NCI-H345 treated with DMSO at 0.1 percent for 48 hours (cell line): ENCODE measurements around the gene FBXL15.
A peak's percentile ranks its signal among the peaks of the same experiment; 100 is the strongest.

Experiments used
- DNase-seq: peaks from one replicate; lab custom pipeline; 2025; ENCODE audit not compliant: unreplicated experiment; lab: John Stamatoyannopoulos, UW

Gene FBXL15, protein sequence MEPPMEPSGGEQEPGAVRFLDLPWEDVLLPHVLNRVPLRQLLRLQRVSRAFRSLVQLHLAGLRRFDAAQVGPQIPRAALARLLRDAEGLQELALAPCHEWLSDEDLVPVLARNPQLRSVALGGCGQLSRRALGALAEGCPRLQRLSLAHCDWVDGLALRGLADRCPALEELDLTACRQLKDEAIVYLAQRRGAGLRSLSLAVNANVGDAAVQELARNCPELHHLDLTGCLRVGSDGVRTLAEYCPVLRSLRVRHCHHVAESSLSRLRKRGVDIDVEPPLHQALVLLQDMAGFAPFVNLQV

GRCh38 chr10:102420714-102421506 lies at the start of gene FBXL15:
TSS of gene FBXL15 (plus strand) at chr10:102420836. CDS start at chr10:102421130, 294 bp downstream.
- DNase-seq: peak; percentile 83

DNA sequence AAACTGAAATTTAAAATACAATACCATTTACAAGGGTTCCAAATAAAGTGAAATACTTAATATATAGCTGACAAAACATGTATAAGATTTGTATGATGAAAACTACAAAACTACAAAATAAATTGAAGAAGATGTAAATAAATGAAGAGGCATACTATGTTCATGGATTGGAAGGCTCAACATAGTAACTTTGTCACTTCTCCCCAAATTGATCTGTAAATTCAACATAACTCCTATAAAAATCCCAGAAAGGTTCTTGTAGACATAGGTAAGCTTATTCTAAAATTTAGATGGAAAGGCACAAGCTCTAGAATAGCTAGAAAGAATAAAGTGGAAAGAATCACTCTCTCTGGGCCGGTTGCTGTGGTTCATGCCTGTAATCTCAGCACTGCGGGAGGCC lies 49.3 kb upstream of the FBXL15 start:
- DNase-seq: no peak

DNA sequence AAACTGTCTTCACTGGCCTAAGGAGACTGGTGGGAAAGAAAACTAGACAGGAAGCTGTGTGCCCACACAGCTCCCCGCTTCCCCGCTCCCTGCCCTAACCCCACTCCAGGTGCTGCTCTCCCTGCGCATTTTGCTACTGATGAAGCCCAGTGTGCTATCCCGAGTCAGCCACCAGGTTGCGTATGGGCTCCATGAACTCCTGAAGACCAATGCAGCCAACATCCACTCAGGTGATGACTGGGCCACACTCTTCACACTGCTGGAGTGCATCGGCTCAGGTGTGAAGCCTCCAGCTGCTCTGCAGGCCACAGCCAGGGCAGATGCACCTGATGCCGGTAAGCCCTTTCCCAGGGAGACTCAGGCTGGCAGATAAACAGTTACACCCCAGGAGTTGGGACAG lies 45.4 kb upstream of the FBXL15 start:
- no peak for DNase-seq

GRCh38 chr10:102375867-102376266 lies 44.8 kb upstream of the FBXL15 start:
- no peak for DNase-seq

GRCh38 chr10:102376901-102377300 lies 43.7 kb upstream of the FBXL15 start:
- DNase-seq: no peak

- no peak for DNase-seq
Measured at GRCh38 chr10:102379383-102379782, 41.3 kb upstream of the FBXL15 start.

- no peak for DNase-seq
Measured at GRCh38 chr10:102381983-102382382, 38.7 kb upstream of the FBXL15 start.

DNA sequence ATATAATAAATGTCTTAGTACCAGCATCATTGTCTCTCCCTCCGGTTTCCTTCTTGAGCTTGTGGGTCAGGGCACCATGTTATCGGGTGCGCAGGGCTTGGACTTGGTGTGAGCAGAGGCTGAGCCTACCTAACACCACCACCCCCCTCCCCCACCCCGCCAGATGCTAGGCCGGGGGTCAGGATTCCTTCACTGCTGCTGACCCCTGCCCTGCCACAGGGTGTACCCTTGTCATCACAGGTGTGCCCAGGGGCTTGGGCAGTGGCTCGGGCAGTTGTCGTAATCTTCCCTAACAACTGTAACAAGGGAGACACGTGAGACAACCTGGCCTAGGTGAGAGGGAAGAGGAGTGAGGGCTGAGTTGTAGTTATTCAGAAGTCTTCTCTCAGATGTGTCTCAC lies 37.8 kb upstream of the FBXL15 start:
- DNase-seq: no peak

DNA sequence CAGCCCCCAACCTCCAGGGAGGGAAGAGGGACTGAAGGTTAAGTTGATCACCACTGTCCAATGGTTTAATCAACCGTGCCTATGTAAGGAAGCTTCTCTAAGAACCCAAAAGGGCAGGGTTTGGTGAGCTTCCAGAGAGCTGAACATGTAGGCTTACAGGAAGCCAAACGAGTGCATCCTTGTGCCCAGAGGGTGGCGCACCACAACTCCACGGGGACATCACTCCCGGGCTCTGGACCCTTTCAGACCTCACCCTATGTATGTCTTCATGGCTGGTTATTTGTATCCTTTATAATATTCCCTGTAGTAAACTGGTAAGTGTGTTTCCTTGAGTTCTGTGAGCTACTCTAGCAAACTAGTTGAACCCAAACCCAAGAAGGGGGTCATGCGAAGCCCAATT lies 36.6 kb upstream of the FBXL15 start:
- DNase-seq: no peak

DNA sequence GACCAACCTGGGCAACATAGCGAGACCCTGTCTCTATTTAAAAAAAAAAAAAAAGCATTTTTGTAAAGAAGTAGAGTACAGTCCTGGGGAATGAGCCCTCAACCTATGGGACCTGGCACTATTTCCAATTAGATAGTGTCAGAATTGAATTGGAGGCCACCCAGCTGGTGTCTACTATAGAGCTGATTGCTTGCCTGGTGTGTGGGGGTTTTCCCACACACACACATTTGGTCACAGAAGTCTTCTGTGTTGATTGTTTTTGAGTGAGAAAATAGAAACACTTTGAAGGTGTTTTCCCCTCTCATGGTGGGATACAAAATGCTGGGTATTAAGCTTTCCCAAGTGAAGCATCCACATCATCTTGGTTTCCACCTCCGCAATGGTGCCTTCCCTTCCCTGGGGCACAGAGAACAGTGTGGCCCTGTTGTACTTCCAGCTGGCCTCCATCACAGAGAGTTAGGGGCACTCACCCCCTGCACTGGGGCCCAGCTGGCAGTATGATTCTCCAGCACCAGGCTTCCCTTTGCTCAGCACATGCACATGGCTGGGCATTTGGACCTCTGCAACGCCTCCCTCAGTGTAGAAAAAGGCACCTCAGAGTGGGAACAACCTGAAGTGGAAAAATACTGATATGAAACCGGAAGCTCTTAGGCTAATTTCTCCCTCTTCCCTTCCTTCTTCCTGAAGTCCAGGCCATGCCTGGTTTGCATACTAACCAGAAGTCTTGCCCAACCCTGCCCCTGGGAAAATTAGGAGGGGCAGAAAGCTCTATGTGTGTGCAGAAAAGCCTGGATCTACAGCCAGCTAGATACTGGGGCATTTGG lies 35.8 kb upstream of the FBXL15 start:
- no peak for DNase-seq

- DNase-seq: no peak
Measured at GRCh38 chr10:102389894-102390293, 30.7 kb upstream of the FBXL15 start.

DNA sequence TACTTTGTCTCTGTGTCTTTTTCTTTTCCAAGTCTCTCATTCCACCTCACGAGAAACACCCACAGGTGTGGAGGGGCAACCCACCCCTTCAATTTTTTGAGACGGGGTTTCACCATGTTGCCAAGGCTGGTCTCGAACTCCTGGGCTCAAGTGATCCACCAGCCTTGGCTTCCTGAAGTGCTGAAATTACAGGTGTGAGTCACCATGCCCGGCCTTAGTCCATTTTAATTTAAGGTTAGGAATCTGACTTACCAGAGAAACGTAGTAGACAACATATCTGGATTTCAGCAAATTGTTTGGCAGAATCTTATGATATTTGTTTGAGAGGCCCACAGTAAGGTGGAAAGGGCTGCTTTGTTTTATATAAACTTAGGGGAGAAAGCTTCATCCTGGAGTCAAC lies 28.3 kb upstream of the FBXL15 start:
- no peak for DNase-seq

DNA sequence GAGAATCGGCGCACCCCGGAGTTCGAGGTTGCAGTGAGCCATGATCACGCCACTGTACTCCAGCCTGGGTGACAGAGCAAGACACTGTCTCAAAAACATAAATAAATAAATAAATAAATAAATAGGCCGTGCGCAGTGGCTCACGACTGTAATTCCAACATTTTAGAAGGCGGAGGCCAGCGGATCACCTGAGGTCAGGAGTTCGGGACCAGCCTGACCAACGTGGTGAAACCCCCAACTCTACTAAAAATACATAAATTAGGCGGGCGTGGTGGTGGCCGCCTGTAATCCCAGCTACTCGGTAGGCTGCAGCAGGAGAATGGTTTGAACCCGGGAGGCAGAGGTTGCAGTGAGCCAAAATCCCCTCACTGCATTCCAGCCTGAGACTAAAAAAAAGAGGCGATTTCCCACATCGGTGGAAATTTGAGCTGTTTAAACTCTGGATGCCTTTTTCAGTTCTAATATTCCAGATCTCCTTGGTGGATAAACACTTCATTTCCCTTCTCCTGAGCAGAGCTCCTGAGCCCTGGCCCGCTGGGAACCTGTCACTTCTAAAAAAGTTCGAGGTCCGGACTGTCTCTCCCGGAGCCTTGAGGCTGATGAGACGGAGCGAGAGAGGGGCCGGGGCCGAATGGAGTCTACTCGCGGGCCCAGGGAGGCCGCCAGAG lies 27.1 kb upstream of the FBXL15 start:
- no peak for DNase-seq

DNA sequence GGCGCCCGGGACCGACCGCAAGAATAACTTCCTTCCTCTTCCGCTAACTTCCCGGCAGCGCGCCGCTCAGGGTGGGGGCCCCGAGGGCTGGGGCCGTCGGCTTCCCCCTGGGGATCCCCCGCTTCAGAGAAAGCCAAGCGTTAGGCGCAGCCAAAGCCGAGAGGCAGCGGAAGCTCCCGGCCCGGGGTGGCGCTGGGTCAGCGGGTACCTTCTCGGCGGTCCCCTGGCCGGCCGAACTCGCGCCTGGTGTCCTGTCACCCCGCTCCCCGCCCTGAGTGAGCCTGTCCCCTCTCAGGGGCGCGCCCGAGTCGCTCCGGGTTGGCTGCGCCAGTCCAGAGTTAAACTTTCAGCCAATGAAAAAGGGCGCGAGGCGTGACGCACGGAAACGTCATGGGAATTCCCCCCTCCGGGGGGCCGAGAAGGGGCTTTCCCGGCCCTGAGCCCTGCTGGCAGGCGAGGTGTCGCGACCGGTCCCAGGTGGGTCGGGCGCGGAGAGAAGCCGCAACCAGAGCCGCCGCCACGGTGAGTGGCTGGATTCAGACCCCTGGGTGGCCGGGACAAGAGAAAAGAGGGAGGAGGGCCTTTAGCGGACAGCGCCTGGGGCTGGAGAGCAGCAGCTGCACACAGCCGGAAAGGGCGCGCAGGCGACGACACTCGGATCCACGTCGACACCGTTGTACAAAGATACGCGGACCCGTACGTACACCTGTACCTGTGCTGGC lies 26.4 kb upstream of the FBXL15 start:
- DNase-seq: peak; percentile 29

DNA sequence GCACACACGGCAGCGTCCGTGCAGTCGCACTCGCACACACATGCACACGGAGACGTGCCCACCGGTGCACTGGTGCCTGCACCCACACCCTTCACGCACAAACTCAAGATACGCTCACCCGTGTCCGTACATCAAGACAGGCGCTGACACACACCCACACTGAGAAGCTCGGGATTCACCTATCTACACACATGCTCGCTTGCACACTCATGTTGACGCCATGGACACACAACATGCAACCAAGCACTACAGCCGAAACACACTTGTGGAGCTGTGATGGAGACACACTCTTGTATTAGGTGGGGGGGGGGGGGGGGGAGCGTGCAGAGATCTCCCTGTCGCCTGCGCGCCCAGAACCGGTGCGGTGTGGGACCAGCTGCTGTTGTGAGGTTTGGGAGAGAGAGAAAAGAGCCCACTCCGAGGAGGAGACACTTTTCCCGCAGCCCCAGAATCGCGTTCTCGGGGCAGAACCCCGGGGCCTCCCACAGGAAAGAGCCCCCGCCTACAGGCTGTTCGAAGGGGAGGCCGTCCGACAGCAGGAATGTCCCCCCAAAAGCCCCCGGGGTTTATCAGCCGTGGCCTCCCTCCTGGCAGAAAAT lies 25.7 kb upstream of the FBXL15 start:
- DNase-seq: no peak

GRCh38 chr10:102395400-102396316 lies 25.0 kb upstream of the FBXL15 start, which contains the start of gene NFKB2:
TSS of gene NFKB2 (plus strand) at chr10:102395705. CDS start at chr10:102395960, 255 bp downstream.
- DNase-seq: no peak

GRCh38 chr10:102396317-102396650 lies 24.4 kb upstream of the FBXL15 start:
- DNase-seq: no peak

- DNase-seq: no peak
Measured at GRCh38 chr10:102396730-102397151, 23.9 kb upstream of the FBXL15 start.
